Myocyte (in vitro differentiated cells): ENCODE results near the gene RAP2A. TPM values are rescaled to one million over a fixed set of nuclear protein-coding genes. Genes with fewer than 3 reads are reported as not detected.
A peak's percentile ranks its signal among the peaks of the same experiment; 100 is the strongest.

Experiments
- DNase-seq: peaks from one replicate; pipeline ENCODE4 v3.0.0-alpha.2; 2012; ENCODE audit warnings: low read depth
- total RNA-seq: library from RNA; depleted of rRNA; stranded (reverse); fragments of >200 nt; gene quantifications from 2 replicates; pipeline ENCODE4 v1.2.3, GENCODE V29; 2014

Gene RAP2A
- total RNA-seq, 1 donor from 2014 or later: 44.4 TPM

- no peak for DNase-seq
Measured at GRCh38 chr13:97492684-97493371, 58.9 kb downstream of the RAP2A start.

- DNase-seq: no peak
Measured at GRCh38 chr13:97493456-97493855, 59.5 kb downstream of the RAP2A start.

GRCh38 chr13:97495678-97496077, 61.7 kb downstream of the RAP2A start:
- DNase-seq: no peak

- no peak for DNase-seq
Measured at GRCh38 chr13:97496511-97496910, 62.5 kb downstream of the RAP2A start.

GRCh38 chr13:97497400-97497799, 63.4 kb downstream of the RAP2A start:
- no peak for DNase-seq

GRCh38 chr13:97498419-97498818, 64.5 kb downstream of the RAP2A start:
- no peak for DNase-seq

GRCh38 chr13:97499181-97499580, 65.2 kb downstream of the RAP2A start:
- DNase-seq: no peak

- DNase-seq: peak; percentile 16
Measured at GRCh38 chr13:97502181-97502580, 68.2 kb downstream of the RAP2A start.

GRCh38 chr13:97502706-97503105, 68.7 kb downstream of the RAP2A start:
- no peak for DNase-seq

GRCh38 chr13:97505017-97505416, 71.0 kb downstream of the RAP2A start:
- no peak for DNase-seq

- DNase-seq: peak; percentile 31
Measured at GRCh38 chr13:97506511-97506910, 72.5 kb downstream of the RAP2A start.

GRCh38 chr13:97512732-97513131, 78.8 kb downstream of the RAP2A start:
- DNase-seq: no peak

GRCh38 chr13:97515643-97516042, 81.7 kb downstream of the RAP2A start:
- no peak for DNase-seq

GRCh38 chr13:97517967-97518366, 84.0 kb downstream of the RAP2A start:
- DNase-seq: no peak

Other genes with a start within 250 kb of the RAP2A start
- gene MBNL2, start 211.8 kb upstream of the RAP2A start, total RNA-seq: 34.9 and 61.2 TPM in 2 replicates